Central memory CD8-positive, alpha-beta T cell (primary cell): Measurements from ENCODE around the gene EBF3.

Source experiments
- ATAC-seq: fragments of 150-1000 bp; cut with Tn5 transposase; replicated peaks from 2 replicates; pipeline ENCODE4 v1.10.0; 2022; ENCODE audit warnings: mild to moderate bottlenecking, moderate FRiP score, moderate number of reproducible peaks; ENCODE audit not compliant: poor library complexity, severe bottlenecking; ENCODE audit errors: extremely low read depth
- DNase-seq, 2 donors: peaks; one replicate each; pipeline ENCODE4 v3.0.0; 2021; ENCODE audit warnings: low spot score in 2 of 2
- H3K27ac Mint-ChIP-seq: one replicate; pipeline ENCODE4 v1.8.0; 2022; ENCODE audit warnings: low read depth, mild to moderate bottlenecking, moderate library complexity, mixed read lengths
- H3K27me3 Mint-ChIP-seq: one replicate; pipeline ENCODE4 v1.8.0; 2022; ENCODE audit warnings: mixed read lengths
- H3K36me3 Mint-ChIP-seq: one replicate; pipeline ENCODE4 v1.8.0; 2022; ENCODE audit warnings: mild to moderate bottlenecking, moderate library complexity, mixed read lengths; ENCODE audit not compliant: insufficient read depth
- H3K4me1 Mint-ChIP-seq: one replicate; pipeline ENCODE4 v1.8.0; 2022; ENCODE audit warnings: mixed read lengths
- H3K4me3 Mint-ChIP-seq: one replicate; pipeline ENCODE4 v1.8.0; 2022; ENCODE audit warnings: mild to moderate bottlenecking, moderate library complexity, mixed read lengths
- H3K9me3 Mint-ChIP-seq: one replicate; pipeline ENCODE4 v1.8.0; 2022; ENCODE audit warnings: mixed read lengths

The EBF3 gene

DNA sequence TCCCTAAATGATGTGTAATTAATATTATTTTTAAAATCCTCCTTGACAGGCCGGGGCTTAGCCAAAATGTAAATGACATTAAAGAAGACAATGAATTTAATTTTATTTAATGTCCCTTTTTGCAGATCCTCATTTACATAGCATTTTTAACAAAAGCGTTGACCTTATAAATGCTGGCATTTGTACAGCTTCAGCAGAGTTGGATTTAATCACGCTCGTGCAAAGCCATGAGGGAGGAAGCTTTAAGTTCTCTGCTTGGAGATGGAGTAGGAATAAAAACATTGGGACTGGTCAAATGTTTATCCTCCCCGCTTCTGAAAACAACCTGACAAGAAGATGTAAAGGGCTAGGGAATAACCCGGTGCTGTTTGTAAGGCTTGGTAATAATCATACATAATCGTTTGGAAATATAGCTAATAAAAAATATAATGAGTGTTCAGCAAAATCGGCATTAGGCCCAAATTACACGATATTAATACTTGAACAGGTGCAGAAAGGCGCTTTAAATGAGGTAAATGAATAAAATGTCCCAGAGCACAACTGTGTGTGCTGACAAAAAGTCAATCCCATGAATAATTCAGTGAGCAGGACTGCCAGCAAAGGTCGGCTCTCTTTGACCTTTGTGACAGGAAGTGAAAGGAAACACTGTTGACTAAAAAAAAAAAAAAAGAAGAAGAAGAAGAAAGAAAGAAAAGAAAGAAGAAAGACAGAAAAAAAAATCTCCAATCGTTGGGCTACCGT, 11.5 kb downstream of the EBF3 start:
- Mint-ChIP-seq H3K4me1 (no peaks in the 10 kb centered on the region), H3K27me3 (peaks cover 75% of the 10 kb centered on the region), H3K36me3 (no peaks in the 10 kb centered on the region), H3K27ac (peak overlapping the region; percentile 59), H3K9me3 (no peaks in the 10 kb centered on the region), H3K4me3 (no peak overlapping the region)
- DNase-seq (no peak), ATAC-seq (no peak)

DNA sequence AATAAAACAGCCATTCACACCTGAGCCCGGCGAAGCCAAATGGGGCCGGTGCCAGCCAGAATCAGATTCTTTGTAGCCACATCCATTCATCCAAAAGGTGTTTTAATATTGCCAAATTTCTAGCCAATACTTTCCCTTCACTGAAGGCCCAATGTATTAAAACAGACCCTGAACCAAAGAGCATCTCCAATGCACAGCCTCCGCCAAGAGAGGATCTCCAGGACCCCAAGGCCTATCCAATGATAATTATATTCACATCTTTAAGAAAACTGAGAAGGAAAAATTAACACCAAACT, 12.2 kb downstream of the EBF3 start:
- Mint-ChIP-seq H3K27me3 (peaks cover 69% of the 10 kb centered on the region), H3K27ac (no peak overlapping the region)
- no peak for DNase-seq

DNA sequence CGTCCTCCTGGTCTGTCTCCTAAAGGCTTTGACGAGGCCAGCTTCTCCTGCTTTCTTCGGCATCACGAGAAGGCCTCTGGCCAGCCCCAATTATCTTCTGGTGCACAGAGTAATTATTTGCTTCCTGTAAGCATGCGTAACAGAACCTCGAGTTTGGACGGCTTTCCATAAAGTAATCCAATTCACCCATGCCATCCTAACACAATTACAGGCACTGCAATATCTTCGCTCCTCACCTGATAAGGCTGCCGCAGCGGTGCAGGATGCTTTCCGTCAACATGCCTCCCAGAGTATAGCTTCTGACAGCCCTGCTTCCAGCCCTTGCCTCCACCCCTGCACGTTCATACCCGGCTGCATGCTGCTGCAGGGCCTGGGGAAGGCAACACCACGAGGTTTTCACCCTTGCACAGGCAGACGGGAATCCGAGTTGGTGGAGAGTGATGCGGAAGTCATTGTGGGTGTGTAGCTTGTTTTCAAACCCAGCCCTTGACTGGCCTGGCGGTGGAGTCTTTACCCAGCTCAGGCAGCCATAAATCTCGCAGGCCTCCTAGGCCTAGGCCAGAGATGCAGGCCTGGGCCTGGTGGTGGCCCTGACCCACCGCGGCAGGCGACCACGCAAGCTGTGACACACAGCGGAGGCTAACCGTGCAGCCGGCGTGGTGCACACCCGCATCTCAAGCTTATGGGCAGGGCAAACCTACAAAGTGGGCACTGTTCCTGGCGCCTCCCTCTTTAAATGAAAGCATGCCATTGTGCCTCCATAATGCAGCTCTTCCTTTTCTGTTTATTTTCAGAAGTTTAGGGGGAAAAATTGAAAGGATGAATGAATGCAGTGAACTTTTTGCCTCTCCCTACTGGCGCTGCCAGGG, 12.7 kb downstream of the EBF3 start:
- Mint-ChIP-seq H3K9me3 (no peaks in the 10 kb centered on the region), H3K4me1 (no peaks in the 10 kb centered on the region), H3K36me3 (no peaks in the 10 kb centered on the region), H3K27ac (no peak overlapping the region), H3K27me3 (peaks cover 66% of the 10 kb centered on the region), H3K4me3 (no peak overlapping the region)
- DNase-seq (no peak), ATAC-seq (no peak)

More for the DNA sequence above, 12.2 kb downstream of the EBF3 start:
- no peaks in the 10 kb centered on the region for H3K9me3 Mint-ChIP-seq
- ATAC-seq, result no peak
- no peak overlapping the region for H3K4me3 Mint-ChIP-seq
- H3K36me3 Mint-ChIP-seq, result no peaks in the 10 kb centered on the region
- no peaks in the 10 kb centered on the region for H3K4me1 Mint-ChIP-seq

DNA sequence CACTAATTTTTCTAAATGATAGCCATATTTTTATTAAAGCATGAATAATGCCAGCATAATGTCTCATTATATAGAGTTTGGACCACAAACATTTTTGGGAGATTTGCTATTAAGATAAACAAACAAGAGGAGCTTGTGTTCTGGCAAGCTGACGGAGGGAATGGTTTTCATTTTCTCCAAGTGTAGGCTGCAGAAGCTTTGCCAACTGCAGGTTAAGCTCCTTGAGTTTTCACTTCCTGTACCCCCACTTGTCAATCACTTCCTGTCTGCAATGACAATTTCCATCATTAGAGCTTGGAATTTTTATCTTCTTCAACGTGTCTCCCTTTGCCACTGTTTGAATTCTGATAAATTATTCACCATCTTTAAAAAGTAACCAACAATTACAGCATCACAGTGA, 13.4 kb downstream of the EBF3 start:
- no peak for ATAC-seq
- Mint-ChIP-seq H3K36me3 (no peaks in the 10 kb centered on the region), H3K27me3 (peaks cover 66% of the 10 kb centered on the region), H3K4me3 (no peak overlapping the region), H3K4me1 (no peaks in the 10 kb centered on the region), H3K27ac (no peak overlapping the region), H3K9me3 (no peaks in the 10 kb centered on the region)
- DNase-seq, result no peak

DNA sequence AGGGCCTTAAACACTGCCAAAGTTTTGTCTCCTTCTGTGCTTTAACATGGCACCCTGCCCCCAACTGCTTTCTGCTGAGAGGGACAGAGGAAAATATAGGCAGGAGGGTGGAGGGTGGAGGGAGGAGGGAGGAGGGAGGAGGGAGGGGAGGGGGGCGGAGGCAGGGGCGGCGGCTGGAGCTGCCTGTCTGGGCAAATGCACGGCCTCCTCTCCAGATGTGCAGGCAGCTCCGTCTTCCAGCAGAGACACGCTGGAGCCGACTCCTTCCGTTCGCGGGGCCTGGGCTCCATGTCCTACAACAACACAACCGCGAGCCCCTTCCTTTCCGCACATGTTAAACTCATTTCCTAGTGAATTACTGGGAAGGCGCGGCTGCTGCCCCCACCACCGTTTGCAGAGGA, 14.2 kb downstream of the EBF3 start:
- Mint-ChIP-seq H3K27me3 (peaks cover 64% of the 10 kb centered on the region), H3K36me3 (no peaks in the 10 kb centered on the region), H3K4me1 (no peaks in the 10 kb centered on the region), H3K9me3 (no peaks in the 10 kb centered on the region), H3K4me3 (no peak overlapping the region), H3K27ac (no peak overlapping the region)
- ATAC-seq (no peak), DNase-seq (no peak)

DNA sequence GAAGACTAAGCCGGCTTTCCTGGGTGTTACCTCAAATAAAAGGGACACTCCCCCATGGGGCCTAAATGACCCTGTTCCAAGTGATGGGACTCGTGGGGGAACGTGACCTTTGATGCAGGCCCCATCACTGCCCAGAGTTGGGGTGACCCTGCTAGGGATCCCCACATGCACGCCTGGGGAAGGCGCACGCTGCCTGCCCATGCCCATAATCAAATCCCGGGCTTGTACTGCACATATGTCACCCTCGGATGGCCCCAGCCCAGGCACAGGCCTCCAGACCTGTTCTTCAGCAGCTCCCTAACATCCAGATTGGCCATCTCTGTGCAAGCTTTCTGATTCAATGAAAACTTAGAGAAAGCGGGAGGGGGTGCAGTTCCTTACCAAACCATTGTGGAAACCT, 14.7 kb downstream of the EBF3 start:
- Mint-ChIP-seq H3K27me3 (peaks cover 59% of the 10 kb centered on the region), H3K36me3 (no peaks in the 10 kb centered on the region), H3K4me3 (no peak overlapping the region), H3K4me1 (no peaks in the 10 kb centered on the region), H3K27ac (no peak overlapping the region), H3K9me3 (no peaks in the 10 kb centered on the region)
- ATAC-seq, result no peak
- no peak for DNase-seq

DNA sequence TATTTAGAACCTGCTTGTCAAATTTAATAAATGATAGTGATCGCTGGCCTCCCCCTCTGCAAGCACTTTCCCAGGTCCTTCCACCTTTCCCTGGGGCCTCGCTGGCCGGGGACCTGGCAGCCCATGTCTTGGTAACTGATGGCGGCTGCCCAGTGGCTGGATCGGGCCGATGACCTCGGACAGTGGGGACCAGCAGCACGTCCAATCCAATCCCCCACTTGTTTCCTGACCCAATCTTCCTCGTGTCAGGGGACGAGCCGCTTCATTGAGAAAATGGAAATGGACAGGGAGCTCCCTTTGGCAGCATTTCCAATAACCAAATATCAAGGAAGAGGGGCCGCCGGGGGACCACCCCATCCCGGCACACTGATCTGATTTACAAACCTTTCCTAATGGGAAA, 17.2 kb downstream of the EBF3 start:
- ATAC-seq, result no peak

DNA sequence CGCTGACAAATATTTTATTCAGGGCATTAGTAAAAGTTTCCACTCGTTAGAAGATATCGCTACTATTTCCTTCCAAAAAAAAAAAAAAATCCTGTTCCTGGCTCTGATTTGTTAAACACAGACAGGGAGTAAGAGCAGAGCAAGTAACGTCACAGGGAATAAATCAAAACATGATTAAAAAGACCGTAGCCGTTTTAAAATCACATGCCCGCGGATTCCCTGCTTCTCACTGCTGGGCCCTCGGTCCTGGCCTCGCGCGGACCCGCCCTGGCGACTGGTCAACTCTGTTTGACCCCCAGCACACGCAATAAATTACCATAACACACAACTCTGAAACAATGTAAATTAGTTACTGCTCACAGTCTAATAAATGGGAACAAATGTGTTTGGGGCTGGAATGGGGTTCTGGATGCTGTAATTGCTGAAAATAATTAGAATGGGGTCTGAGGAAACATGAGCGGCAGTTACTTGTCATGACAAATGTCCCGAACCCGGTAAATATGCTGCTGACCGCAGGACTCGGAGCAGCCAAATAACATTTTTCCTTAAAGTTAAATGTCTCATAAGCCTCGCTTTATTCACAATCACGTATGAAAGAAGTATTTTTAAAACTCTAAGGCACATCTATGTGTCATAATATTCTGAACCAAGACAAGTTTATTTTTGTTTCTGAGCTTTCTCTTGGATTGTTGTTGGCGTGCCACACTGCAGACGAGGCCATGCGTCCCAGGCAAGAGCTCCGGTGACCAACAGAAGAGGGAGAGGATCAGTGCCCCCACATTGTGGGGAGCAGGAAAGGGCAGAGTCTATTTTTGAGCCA, 17.9 kb downstream of the EBF3 start:
- Mint-ChIP-seq H3K27ac (no peak overlapping the region), H3K36me3 (no peaks in the 10 kb centered on the region), H3K27me3 (peaks cover 33% of the 10 kb centered on the region), H3K9me3 (no peaks in the 10 kb centered on the region), H3K4me3 (no peak overlapping the region), H3K4me1 (no peaks in the 10 kb centered on the region)
- no peak for ATAC-seq
- DNase-seq, result no peak

More for the DNA sequence above, 17.2 kb downstream of the EBF3 start:
- no peak for DNase-seq
- Mint-ChIP-seq H3K27ac (no peak overlapping the region), H3K9me3 (no peaks in the 10 kb centered on the region), H3K4me1 (no peaks in the 10 kb centered on the region), H3K4me3 (no peak overlapping the region), H3K36me3 (no peaks in the 10 kb centered on the region), H3K27me3 (peaks cover 38% of the 10 kb centered on the region)

DNA sequence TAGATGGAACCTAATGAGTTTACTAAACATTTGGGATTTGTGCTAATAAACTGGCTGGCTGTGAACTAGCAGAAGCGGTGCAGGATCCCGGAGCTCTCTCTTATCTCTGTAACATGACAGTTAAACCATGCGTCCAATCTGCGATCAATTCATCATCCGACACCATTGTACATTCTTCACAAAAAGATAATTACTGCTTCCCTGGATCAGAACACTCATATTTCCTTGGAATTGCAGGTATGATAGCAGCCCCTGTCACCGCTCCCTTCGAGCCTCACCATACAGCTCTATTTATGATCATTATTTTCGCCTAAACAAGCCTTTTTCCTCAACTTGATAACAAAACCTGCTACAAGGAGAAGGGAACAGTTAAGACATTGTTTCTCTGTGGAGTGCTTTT, 18.5 kb downstream of the EBF3 start:
- Mint-ChIP-seq H3K4me1 (no peaks in the 10 kb centered on the region), H3K9me3 (no peaks in the 10 kb centered on the region), H3K36me3 (no peaks in the 10 kb centered on the region), H3K27me3 (peaks cover 37% of the 10 kb centered on the region), H3K4me3 (no peak overlapping the region), H3K27ac (no peak overlapping the region)
- no peak for DNase-seq
- ATAC-seq, result no peak

DNA sequence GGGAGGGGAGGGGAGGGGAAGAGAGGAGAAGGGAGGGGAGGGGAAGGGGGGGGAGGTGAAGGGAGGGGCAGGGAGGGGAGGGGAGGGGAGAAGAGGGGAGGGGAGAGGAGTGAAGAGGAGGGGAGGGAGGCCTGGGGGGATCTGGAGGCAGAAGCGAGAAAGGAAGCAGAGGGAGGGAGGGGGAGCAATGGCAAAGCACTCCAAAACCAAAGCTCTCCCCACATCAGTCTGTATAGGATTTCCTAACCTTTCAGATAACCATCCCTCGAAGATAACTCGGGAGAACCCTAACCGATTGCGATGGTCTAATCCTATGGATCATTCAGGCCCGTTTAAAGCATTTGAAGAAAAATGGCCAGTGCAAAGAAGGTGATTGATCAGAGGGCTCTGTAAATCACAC, 19.0 kb downstream of the EBF3 start:
- H3K4me1 Mint-ChIP-seq, result no peaks in the 10 kb centered on the region
- ATAC-seq (no peak), DNase-seq (no peak)
- no peak overlapping the region for H3K27ac Mint-ChIP-seq
- H3K27me3 Mint-ChIP-seq, result peaks cover 42% of the 10 kb centered on the region
- no peak overlapping the region for H3K4me3 Mint-ChIP-seq
- H3K9me3 Mint-ChIP-seq, result no peaks in the 10 kb centered on the region
- no peaks in the 10 kb centered on the region for H3K36me3 Mint-ChIP-seq

DNA sequence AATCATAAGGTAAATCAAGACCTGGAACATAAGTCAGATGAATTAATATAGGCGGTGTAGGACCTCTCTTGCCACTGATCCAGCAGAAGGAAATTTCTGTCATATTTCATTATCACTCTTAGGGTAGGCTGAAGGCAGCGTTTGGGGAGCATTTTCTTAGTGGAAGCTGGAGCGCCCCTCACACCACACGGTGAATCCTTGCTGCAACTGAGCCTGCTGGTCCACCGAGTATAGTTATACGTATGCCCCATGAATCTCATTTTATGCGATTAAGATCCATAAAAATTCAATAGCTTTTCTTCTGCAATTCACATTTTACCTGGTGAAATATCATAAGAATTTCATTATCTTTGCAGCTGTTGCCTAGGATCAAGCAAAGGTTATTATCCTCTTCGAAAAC, 19.6 kb downstream of the EBF3 start:
- Mint-ChIP-seq H3K27ac (no peak overlapping the region), H3K4me3 (no peak overlapping the region), H3K4me1 (no peaks in the 10 kb centered on the region), H3K36me3 (no peaks in the 10 kb centered on the region), H3K27me3 (peaks cover 46% of the 10 kb centered on the region), H3K9me3 (no peaks in the 10 kb centered on the region)
- DNase-seq (no peak), ATAC-seq (no peak)

DNA sequence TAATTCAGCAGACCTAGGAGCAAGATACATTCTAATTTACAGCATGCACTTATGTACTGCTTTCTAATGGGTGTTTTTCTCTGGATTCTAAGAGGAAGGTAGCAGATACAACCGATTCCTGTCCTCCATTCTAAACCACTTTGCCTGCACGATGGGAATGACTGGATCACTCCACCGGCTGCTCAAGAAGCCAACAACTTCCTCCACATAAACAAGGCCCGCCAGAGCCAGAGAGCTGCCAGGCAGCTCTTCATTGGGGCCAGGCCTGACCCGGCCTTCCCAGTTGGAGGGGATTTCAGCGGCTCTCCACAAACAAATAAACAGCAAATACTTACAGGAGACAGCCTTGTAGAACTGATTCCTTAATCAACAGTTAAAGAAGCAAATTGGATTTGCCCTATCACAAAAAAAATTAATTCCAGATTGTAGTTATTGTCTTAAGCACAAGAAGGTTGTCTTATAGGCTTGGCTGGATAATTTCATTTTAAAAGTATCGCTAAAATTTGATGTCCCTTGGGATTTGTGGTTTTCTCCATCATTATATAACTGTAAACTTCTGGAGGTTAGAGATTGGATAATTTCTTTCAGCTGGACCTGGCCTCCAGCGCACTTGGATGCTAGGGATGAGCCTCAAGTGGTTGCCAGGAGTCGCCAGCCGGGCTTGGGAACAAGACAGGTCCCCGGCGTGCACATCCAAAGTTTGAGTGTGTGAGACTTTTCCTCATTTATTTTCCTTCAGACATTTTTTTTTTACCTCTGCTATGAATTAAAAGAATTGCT, 20.9 kb downstream of the EBF3 start:
- Mint-ChIP-seq H3K4me3 (no peak overlapping the region), H3K27ac (no peak overlapping the region), H3K4me1 (no peaks in the 10 kb centered on the region), H3K27me3 (peaks cover 46% of the 10 kb centered on the region), H3K36me3 (no peaks in the 10 kb centered on the region), H3K9me3 (no peaks in the 10 kb centered on the region)
- no peak for ATAC-seq
- DNase-seq, result no peak
